Lower leg skin (tissue), 3 donors: ENCODE measurements around the gene PCDHGA10.

ENCODE experiments used
- POLR2A ChIP-seq, 2 donors: fragments of 450-650 bp; IDR thresholded peaks; one replicate each; pipeline ENCODE4 v1.6.1; 2016 to 2017; ENCODE audit warnings: antibody characterized with exemption in 2 of 2, mild to moderate bottlenecking in 1 of 2, moderate library complexity in 1 of 2
- TF ChIP-seq, protein P1 (sequence below), 3 donors: fragments of 450-650 bp; IDR thresholded peaks; one replicate each; pipeline ENCODE4 v1.5.1; 2016; ENCODE audit warnings: antibody characterized with exemption in 3 of 3, mild to moderate bottlenecking in 3 of 3, moderate library complexity in 2 of 3

- TF ChIP-seq, protein P1, sequence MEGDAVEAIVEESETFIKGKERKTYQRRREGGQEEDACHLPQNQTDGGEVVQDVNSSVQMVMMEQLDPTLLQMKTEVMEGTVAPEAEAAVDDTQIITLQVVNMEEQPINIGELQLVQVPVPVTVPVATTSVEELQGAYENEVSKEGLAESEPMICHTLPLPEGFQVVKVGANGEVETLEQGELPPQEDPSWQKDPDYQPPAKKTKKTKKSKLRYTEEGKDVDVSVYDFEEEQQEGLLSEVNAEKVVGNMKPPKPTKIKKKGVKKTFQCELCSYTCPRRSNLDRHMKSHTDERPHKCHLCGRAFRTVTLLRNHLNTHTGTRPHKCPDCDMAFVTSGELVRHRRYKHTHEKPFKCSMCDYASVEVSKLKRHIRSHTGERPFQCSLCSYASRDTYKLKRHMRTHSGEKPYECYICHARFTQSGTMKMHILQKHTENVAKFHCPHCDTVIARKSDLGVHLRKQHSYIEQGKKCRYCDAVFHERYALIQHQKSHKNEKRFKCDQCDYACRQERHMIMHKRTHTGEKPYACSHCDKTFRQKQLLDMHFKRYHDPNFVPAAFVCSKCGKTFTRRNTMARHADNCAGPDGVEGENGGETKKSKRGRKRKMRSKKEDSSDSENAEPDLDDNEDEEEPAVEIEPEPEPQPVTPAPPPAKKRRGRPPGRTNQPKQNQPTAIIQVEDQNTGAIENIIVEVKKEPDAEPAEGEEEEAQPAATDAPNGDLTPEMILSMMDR (IDR thresholded peaks at IDR 0.05), result no peak
- TF ChIP-seq POLR2A (IDR thresholded peaks at IDR 0.05), result no peak
Measured at GRCh38 chr5:141363952-141364660, 48.7 kb upstream of the PCDHGA10 start, which contains the start of gene PCDHGA5.
